ENCODE results near the gene CACNG1.
"Not testable (repeated sequence)": the region's sequence is repeated elsewhere in the genome, so short reads cannot be mapped to it uniquely, and the experiment has no call there.

The CACNG1 gene

GRCh38 chr17:67082107-67082506 is 37.8 kb downstream of the CACNG1 start:
- no peak for FAIRE-seq

DNA sequence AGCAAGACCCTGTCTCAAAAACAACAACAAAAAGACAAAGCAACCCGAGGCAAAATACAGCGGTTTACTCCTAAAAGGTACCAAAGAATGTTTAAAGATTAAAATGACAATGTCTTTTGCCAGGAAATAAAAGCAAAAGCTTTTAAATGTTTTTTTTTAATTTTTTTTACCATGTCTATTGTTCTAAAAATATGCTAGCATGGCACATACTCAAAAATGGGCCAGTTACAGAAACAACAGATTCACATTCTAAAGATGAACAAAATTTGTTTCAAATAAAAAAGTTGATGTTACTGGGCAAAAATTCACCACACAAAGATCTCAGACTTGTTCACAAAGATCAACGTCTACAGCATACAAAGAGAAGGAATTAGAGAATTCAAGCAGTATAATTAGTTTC is 41.1 kb downstream of the CACNG1 start:
- FAIRE-seq = no peak

DNA sequence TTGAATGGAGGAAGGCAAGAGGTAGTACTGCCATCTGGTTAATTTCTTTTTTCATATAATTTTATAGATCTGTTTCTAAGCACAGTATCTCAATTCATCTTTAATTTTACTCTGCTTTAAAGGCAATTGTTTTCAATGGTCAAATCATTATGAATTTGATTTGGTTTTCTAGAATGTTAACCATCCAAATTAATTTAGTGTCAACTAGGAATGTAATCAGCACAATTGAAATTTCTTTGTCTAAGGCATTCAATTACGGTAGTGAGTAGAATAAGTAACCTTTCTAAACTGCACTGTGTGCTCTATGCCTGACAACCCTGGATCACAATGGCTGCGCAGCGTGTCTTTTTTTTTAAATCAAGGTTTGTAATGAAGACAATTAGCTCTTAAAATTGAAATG is 44.3 kb downstream of the CACNG1 start:
- no peak for FAIRE-seq

GRCh38 chr17:67090341-67090740 is 46.0 kb downstream of the CACNG1 start:
- no peak for FAIRE-seq

DNA sequence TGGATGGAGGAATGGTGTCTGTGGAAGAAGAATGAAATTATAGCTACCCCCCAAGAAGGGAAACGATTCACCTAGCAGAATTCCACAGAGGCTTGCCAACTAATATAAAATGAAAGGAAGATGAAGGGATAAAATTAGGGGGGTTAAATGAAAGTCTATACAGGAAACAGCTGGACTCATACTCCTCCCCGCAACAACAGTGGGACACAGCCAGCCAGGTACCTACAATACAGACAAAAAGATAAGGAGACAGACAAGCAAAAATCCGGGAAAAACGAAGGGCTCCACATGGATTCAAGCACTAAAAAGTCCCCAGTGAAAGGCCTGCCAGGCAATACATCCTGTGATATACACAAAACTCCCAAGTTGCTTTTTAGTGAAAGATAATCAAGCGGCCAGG is 47.9 kb downstream of the CACNG1 start:
- no peak for FAIRE-seq

DNA sequence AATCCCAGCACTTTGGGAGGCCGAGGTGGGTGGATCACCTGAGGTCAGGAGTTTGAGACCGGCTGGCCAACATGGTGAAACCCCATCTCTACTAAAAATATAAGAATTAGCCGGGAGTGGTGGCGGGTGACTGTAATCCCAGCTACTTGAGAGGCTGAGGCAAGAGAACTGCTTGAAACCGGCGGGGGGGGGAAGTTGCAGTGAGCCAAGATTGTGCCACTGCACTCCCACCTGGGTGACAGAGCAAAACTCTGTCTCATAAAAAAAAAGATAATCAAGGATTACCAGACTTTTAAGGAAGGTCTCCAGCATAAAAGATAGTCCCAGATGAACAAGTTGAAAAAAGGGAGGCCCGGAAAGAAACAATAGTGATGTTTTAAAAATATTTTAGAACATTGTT is 48.4 kb downstream of the CACNG1 start:
- not testable (repeated sequence) for FAIRE-seq

DNA sequence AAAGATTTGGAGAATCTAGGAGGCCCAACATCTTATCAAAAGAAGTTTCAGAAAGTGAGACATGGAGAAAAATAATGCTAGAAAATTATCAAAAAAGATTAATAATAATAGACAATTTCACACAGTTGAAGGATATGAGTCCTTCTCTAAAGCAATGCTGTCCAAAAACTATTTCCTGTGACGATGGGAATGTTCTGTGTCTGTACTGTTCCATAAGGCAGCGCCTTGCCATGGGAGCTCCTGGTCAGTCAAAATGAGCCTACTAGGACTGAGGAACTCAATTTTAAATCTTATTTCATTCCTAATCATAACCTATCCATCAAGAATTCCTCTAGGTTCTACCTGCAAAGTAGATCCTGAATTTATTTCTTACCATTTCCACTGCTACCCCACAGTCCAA is 49.0 kb downstream of the CACNG1 start:
- FAIRE-seq = no peak

GRCh38 chr17:67095291-67095690 is 50.9 kb downstream of the CACNG1 start:
- FAIRE-seq = not testable (repeated sequence)

GRCh38 chr17:67095803-67096202 is 51.4 kb downstream of the CACNG1 start:
- FAIRE-seq = no peak

- FAIRE-seq = no peak
These were observed 52.3 kb downstream of the CACNG1 start for GRCh38 chr17:67096609-67097008.

- FAIRE-seq = no peak
These were observed 53.7 kb downstream of the CACNG1 start for GRCh38 chr17:67098006-67098405.

DNA sequence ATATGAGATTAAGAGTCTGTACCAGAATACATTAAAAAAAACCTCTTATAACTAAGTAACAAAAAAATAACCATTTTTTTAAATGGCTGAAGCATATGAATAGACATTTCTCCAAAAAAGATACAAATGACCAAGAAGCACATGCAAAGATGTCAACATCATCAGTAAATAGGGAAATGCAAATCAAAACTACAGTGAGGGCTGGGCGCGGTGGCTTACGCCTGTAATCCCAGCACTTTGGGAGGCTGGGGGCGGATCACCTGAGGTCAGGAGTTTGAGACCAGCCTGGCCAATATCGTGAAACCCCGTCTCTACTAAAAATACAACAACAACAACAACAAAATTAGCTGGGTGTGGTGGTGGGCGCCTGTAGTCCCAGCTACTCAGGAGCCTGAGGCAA is 60.3 kb downstream of the CACNG1 start:
- not testable (repeated sequence) for FAIRE-seq

- FAIRE-seq = no peak
These were observed 60.9 kb downstream of the CACNG1 start for GRCh38 chr17:67105213-67105612.
